GM12878 (cell line): ENCODE results near the gene SLC45A1.

ENCODE experiments used
- CBFB ChIP-seq: IDR thresholded peaks from 2 replicates; pipeline ENCODE4 v1.6.1; 2016; ENCODE audit warnings: antibody characterized with exemption, low read depth
- EZH2 ChIP-seq: IDR thresholded peaks from 2 replicates; pipeline ENCODE4 v1.6.1; 2012; ENCODE audit warnings: low read depth, mild to moderate bottlenecking, control low read depth, inconsistent platforms, low read length, borderline replicate concordance; ENCODE audit not compliant: control insufficient read depth
- MYC ChIP-seq: IDR thresholded peaks from 2 replicates; pipeline ENCODE4 v1.6.1; 2011; ENCODE audit warnings: mild to moderate bottlenecking, low read length, moderate library complexity, inconsistent platforms; ENCODE audit not compliant: insufficient read depth, insufficient replicate concordance, insufficient read length, severe bottlenecking
- RAD21 ChIP-seq: IDR thresholded peaks from 2 replicates; pipeline ENCODE4 v1.6.1; 2011; ENCODE audit warnings: mild to moderate bottlenecking, low read depth, low read length, moderate library complexity; ENCODE audit not compliant: insufficient read depth
- ZNF24 ChIP-seq: fragments of 450-650 bp; IDR thresholded peaks from 2 replicates; pipeline ENCODE4 v1.6.1; 2017; ENCODE audit warnings: antibody characterized with exemption, mild to moderate bottlenecking
- ZSCAN29 ChIP-seq: fragments of 450-650 bp; IDR thresholded peaks from 2 replicates; pipeline ENCODE4 v1.6.1; 2017; ENCODE audit warnings: mild to moderate bottlenecking, moderate library complexity

DNA sequence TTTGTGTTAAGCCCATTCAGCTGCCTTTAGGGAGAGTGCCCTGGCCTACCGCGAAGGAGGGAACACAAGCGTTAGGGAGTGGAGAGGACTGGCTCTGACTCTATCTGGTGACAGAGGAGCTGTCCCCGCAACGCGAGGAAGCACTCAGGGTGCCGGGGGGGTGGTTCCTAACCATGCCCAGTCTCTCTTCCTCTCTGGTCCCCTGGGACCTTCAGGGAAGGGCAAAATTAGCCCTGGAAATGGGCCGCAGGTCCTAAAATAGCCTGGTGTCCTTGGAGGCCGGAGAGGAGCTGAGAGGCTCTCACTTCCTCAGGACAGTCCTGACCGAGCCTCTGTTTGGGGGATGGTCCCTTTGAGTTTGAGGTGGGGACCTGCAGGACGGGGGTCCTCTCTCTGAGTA lies 5.8 kb downstream of the SLC45A1 start:
- no peak for TF ChIP-seq CBFB
- TF ChIP-seq RAD21, result no peak
- no peak for TF ChIP-seq MYC
- no peak for TF ChIP-seq ZNF24
- no peak for TF ChIP-seq ZSCAN29
- TF ChIP-seq EZH2, result no peak
